SK-N-MC (cell line): ENCODE data around the gene LGALSL.

Experiments
- EZH2 ChIP-seq: fragments of 200-600 bp; sonication (generic); IDR thresholded peaks from one replicate; pipeline ENCODE4 v1.6.1; 2017; ENCODE audit warnings: antibody characterized with exemption
- FOXP2 ChIP-seq: optimal IDR thresholded peaks from 2 replicates; pipeline ENCODE3; 2011; ENCODE audit warnings: mild to moderate bottlenecking, moderate library complexity; ENCODE audit not compliant: insufficient read depth; ENCODE audit errors: extremely low read length, control extremely low read depth
- POLR2AphosphoS5 ChIP-seq: IDR thresholded peaks from 2 replicates; pipeline ENCODE4 v1.6.1; 2012; ENCODE audit warnings: mild to moderate bottlenecking, low read depth, low read length, borderline replicate concordance

DNA sequence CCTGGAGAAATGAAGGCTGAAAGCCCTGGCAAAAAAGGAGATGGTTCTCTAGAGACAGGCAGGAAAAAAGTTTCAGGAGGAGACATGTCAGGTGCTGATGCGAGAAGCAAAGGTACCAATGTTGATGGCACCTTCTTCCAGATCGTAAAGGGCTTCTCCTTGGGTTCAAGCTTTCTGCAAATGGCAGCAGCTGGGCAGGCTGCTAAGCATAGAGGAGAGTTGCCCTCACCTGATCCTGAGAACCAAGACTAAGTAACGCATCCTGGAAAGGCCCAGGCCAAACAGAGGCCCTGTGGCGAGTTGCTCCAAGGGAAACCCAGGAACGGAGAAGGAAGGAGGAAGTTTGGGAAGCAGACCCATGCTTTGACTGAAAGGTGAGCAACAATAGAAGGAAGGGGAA is 46.6 kb downstream of the LGALSL start:
- TF ChIP-seq POLR2AphosphoS5 (no peak), EZH2 (no peak), FOXP2 (no peak)
